OCI-LY1 (cell line): ENCODE measurements around the gene PKP3.

Experiments used
- H2AFZ ChIP-seq: fragments of 200-600 bp; sonication (generic), shearing (Covaris generic); 2 replicates; pipeline ENCODE4 v1.6.0; 2014; ENCODE audit warnings: antibody characterized with exemption, mild to moderate bottlenecking, low read length
- H3F3A ChIP-seq: fragments of 200-600 bp; sonication (generic), shearing (Covaris generic); 2 replicates; pipeline ENCODE4 v1.6.0; 2014; ENCODE audit warnings: mild to moderate bottlenecking, antibody characterized with exemption, low read length, moderate library complexity; ENCODE audit not compliant: insufficient read depth
- H3K27ac ChIP-seq: fragments of 200-600 bp; sonication (generic); 2 replicates; pipeline ENCODE4 v1.5.1; 2014; ENCODE audit warnings: low read length, mixed run types, mild to moderate bottlenecking, low read depth; ENCODE audit not compliant: poor library complexity, severe bottlenecking
- H3K27me3 ChIP-seq: fragments of 200-600 bp; sonication (generic); 2 replicates; pipeline ENCODE4 v1.6.0; 2014; ENCODE audit warnings: antibody characterized with exemption, mild to moderate bottlenecking, low read length, moderate library complexity; ENCODE audit not compliant: insufficient read depth
- H3K36me3 ChIP-seq: fragments of 200-600 bp; sonication (generic); 2 replicates; pipeline ENCODE4 v1.6.1; 2014; ENCODE audit warnings: mild to moderate bottlenecking, antibody characterized with exemption, low read length, moderate library complexity, mixed read lengths; ENCODE audit not compliant: insufficient read depth
- H3K4me1 ChIP-seq: fragments of 200-600 bp; sonication (generic); 2 replicates; pipeline ENCODE4 v1.5.1; 2014; ENCODE audit warnings: mild to moderate bottlenecking, low read length, moderate library complexity; ENCODE audit not compliant: insufficient read depth, severe bottlenecking
- H3K4me2 ChIP-seq: fragments of 200-600 bp; sonication (generic), shearing (Covaris generic); 2 replicates; pipeline ENCODE4 v1.6.1; 2014; ENCODE audit warnings: low read length
- H3K4me3 ChIP-seq: fragments of 200-600 bp; sonication (generic); 2 replicates; pipeline ENCODE4 v1.5.1; 2014; ENCODE audit warnings: low read length, low read depth, mild to moderate bottlenecking, mixed read lengths; ENCODE audit not compliant: poor library complexity, severe bottlenecking
- H3K79me2 ChIP-seq: fragments of 200-600 bp; shearing (Covaris generic); 2 replicates; pipeline ENCODE4 v1.6.1; 2016; ENCODE audit warnings: mixed run types, low read length, mixed read lengths; ENCODE audit not compliant: insufficient read depth
- H3K9ac ChIP-seq: fragments of 200-600 bp; sonication (generic), shearing (Covaris generic); 2 replicates; pipeline ENCODE4 v1.6.1; 2014; ENCODE audit warnings: mild to moderate bottlenecking, low read length, mixed read lengths
- H3K9me2 ChIP-seq: fragments of 200-600 bp; sonication (generic), shearing (Covaris generic); 2 replicates; pipeline ENCODE4 v1.6.1; 2014; ENCODE audit warnings: low read depth, mild to moderate bottlenecking, low read length, mixed read lengths
- H3K9me3 ChIP-seq: fragments of 200-600 bp; shearing (Covaris generic); 2 replicates; pipeline ENCODE4 v1.6.1; 2014; ENCODE audit warnings: low read length, mixed read lengths
- H4K20me1 ChIP-seq: fragments of 200-600 bp; sonication (generic), shearing (Covaris generic); 2 replicates; pipeline ENCODE4 v1.6.0; 2016; ENCODE audit warnings: mild to moderate bottlenecking, low read length; ENCODE audit not compliant: insufficient read depth
- CTCF ChIP-seq: fragments of 200-600 bp; sonication (generic), shearing (Covaris generic); IDR thresholded peaks from 2 replicates; pipeline ENCODE4 v1.5.1; 2017; ENCODE audit warnings: mild to moderate bottlenecking, antibody characterized with exemption, low read length, moderate library complexity, mixed read lengths
- EZH2 ChIP-seq: fragments of 200-600 bp; sonication (generic), shearing (Covaris generic); IDR thresholded peaks from 2 replicates; pipeline ENCODE4 v1.8.0; 2017; ENCODE audit warnings: borderline replicate concordance, mixed run types, mild to moderate bottlenecking, antibody characterized with exemption, low read length, moderate library complexity, mixed read lengths

PKP3 gene

GRCh38 chr11:431921-432320 lies 37.9 kb downstream of the PKP3 start:
- Histone ChIP-seq H3K9me2 (no peaks in the 10 kb centered on the region), H3K36me3 (no peaks in the 10 kb centered on the region), H3K79me2 (no peaks in the 10 kb centered on the region), H2AFZ (no peak overlapping the region), H4K20me1 (no peaks in the 10 kb centered on the region), H3K4me1 (no peaks in the 10 kb centered on the region), H3K4me3 (no peak overlapping the region), H3K9me3 (no peaks in the 10 kb centered on the region), H3K27ac (no peak overlapping the region), H3K4me2 (no peak overlapping the region), H3F3A (no peaks in the 10 kb centered on the region), H3K9ac (no peak overlapping the region), H3K27me3 (no peaks in the 10 kb centered on the region)
- TF ChIP-seq CTCF: no peak
- TF ChIP-seq EZH2: no peak

GRCh38 chr11:432501-433100 lies 38.6 kb downstream of the PKP3 start:
- Histone ChIP-seq H3K9me3 (no peaks in the 10 kb centered on the region), H3K36me3 (no peaks in the 10 kb centered on the region), H4K20me1 (no peaks in the 10 kb centered on the region), H3K79me2 (no peaks in the 10 kb centered on the region), H3K4me3 (no peak overlapping the region), H3K27me3 (peaks cover 5% of the 10 kb centered on the region), H3K9me2 (no peaks in the 10 kb centered on the region), H3K9ac (no peak overlapping the region), H3F3A (no peaks in the 10 kb centered on the region), H3K4me2 (no peak overlapping the region), H3K27ac (no peak overlapping the region), H3K4me1 (no peaks in the 10 kb centered on the region), H2AFZ (no peak overlapping the region)
- no peak for TF ChIP-seq CTCF
- no peak for TF ChIP-seq EZH2

GRCh38 chr11:433111-433510 lies 39.1 kb downstream of the PKP3 start:
- no peaks in the 10 kb centered on the region for H4K20me1 ChIP-seq
- H3K27ac ChIP-seq: no peak overlapping the region
- no peak overlapping the region for H2AFZ ChIP-seq
- no peaks in the 10 kb centered on the region for H3K9me3 ChIP-seq
- TF ChIP-seq EZH2: no peak
- no peak for TF ChIP-seq CTCF
- no peaks in the 10 kb centered on the region for H3K4me1 ChIP-seq
- H3K9me2 ChIP-seq: no peaks in the 10 kb centered on the region
- no peaks in the 10 kb centered on the region for H3K79me2 ChIP-seq
- H3K4me2 ChIP-seq: no peak overlapping the region
- H3K27me3 ChIP-seq: peaks cover 9% of the 10 kb centered on the region
- no peak overlapping the region for H3K9ac ChIP-seq
- H3K4me3 ChIP-seq: no peak overlapping the region
- H3K36me3 ChIP-seq: no peaks in the 10 kb centered on the region
- H3F3A ChIP-seq: no peaks in the 10 kb centered on the region
